ENCODE results near the gene AAR2. TPM values are rescaled to one million over a fixed set of nuclear protein-coding genes. Genes with fewer than 3 reads are reported as not detected.

The AAR2 gene
- total and polyA plus RNA-seq, 4 donors: 14.1 to 17.9 (median 17.4) TPM

- no peaks in the 10 kb centered on the region for H3K27me3 ChIP-seq (ENCODE audit: control insufficient read depth in 4 of 4, insufficient read depth in 4 of 4, low read length in 3 of 4)
- no peak overlapping the region for H3K4me3 ChIP-seq (ENCODE audit: low read depth in 1 of 3, low read length in 3 of 3)
- 85% methylated on average over 24 of the region's 24 CpGs for WGBS
- no peak for TF ChIP-seq REST (IDR thresholded peaks at IDR 0.05)
- TF ChIP-seq FOXA1 (IDR thresholded peaks at IDR 0.05): no peak
- no peak for TF ChIP-seq ATF3 (IDR thresholded peaks at IDR 0.05)
- TF ChIP-seq RXRA (IDR thresholded peaks at IDR 0.05): no peak
- no peak for TF ChIP-seq TAF1 (conservative IDR thresholded peaks at IDR 0.05)
- TF ChIP-seq NR2F2 (IDR thresholded peaks at IDR 0.05): no peak
- DNase-seq (ENCODE audit: low spot score): no peak
- no peaks in the 10 kb centered on the region for H3K4me1 ChIP-seq (ENCODE audit: control insufficient read depth in 4 of 4, insufficient read depth in 4 of 4, low read length in 3 of 4)
- H3K27ac ChIP-seq (ENCODE audit: low read depth in 1 of 2, low read length in 2 of 2): no peak overlapping the region
- no peaks in the 10 kb centered on the region for H3K9me3 ChIP-seq (ENCODE audit: control insufficient read depth in 4 of 4, low read length in 3 of 4)
- H3K36me3 ChIP-seq (ENCODE audit: control insufficient read depth in 4 of 4, insufficient read depth in 3 of 4, low read depth in 1 of 4, low read length in 3 of 4): no peaks in the 10 kb centered on the region
- no peak overlapping the region for H3K9ac ChIP-seq (ENCODE audit: low read depth in 1 of 2, low read length in 2 of 2)
Measured at GRCh38 chr20:36267605-36268381, 31.5 kb downstream of the AAR2 start.

GRCh38 chr20:36268440-36269342 lies 32.4 kb downstream of the AAR2 start:
- no peak for TF ChIP-seq HNF4A (conservative IDR thresholded peaks at IDR 0.05)
- no peak for TF ChIP-seq HNF4G (IDR thresholded peaks at IDR 0.05)
- TF ChIP-seq ZBTB33 (IDR thresholded peaks at IDR 0.05): no peak
- no peak for TF ChIP-seq CTCF (IDR thresholded peaks at IDR 0.05; ENCODE audit: low read depth, low read length, missing input control)
- TF ChIP-seq FOXA2 (IDR thresholded peaks at IDR 0.05): no peak
- 73% methylated on average over 10 of the region's 10 CpGs for WGBS
- DNase-seq (ENCODE audit: low spot score): no peak

More at GRCh38 chr20:36268440-36269342, 32.4 kb downstream of the AAR2 start:
- no peak overlapping the region for H3K9ac ChIP-seq (ENCODE audit: low read depth in 1 of 2, low read length in 2 of 2)
- no peaks in the 10 kb centered on the region for H3K4me1 ChIP-seq (ENCODE audit: control insufficient read depth in 4 of 4, insufficient read depth in 4 of 4, low read length in 3 of 4)
- H3K9me3 ChIP-seq (ENCODE audit: control insufficient read depth in 4 of 4, low read length in 3 of 4): no peaks in the 10 kb centered on the region
- no peaks in the 10 kb centered on the region for H3K27me3 ChIP-seq (ENCODE audit: control insufficient read depth in 4 of 4, insufficient read depth in 4 of 4, low read length in 3 of 4)
- no peak overlapping the region for H3K27ac ChIP-seq (ENCODE audit: low read depth in 1 of 2, low read length in 2 of 2)
- H3K36me3 ChIP-seq (ENCODE audit: control insufficient read depth in 4 of 4, insufficient read depth in 3 of 4, low read depth in 1 of 4, low read length in 3 of 4): no peaks in the 10 kb centered on the region
- no peak overlapping the region for H3K4me3 ChIP-seq (ENCODE audit: low read depth in 1 of 3, low read length in 3 of 3)
